ENCODE data around the gene TMEM190. TPM values are rescaled to one million over a fixed set of nuclear protein-coding genes. Genes with fewer than 3 reads are reported as not detected.

TMEM190 gene
- total and polyA plus RNA-seq, 3 donors from 2014 or later, result 12.9 to 35.4 (median 19.2) TPM

DNA sequence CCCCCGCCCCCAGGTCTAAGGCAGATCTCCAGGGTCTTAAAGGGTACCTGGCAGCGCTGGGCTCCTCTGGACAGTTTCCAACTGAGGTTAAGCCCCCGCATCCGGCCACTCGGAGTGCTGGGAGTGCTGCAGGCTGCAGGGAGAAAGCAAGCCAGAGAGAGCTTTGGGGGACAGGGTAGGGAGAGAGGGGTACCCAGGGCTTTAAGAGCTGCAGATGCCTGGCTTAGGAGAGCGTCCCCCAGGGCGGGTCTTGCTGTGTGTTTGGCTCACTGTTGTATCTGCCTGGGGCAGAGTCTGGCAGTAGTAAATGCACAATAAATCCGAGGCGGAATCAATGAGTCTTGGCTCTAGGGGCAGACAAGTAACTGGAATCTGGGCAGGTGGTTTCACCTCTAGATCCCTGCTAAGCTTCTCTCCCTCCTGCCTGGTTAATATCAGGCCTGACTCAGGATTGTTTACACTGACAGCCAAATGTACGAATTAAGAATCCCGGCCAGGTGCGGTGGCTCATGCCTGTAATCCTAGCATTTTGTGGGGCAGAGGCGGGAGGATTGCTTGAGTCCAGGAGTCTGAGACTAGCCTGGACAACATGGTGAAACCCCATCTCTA is 21.3 kb upstream of the TMEM190 start:
- 18 to 30% methylated on average over 5 to 13 of the region's 13 CpGs for WGBS, 2 donors
- H3K4me3 ChIP-seq, result no peak overlapping the region
- no peaks in the 10 kb centered on the region for H3K27me3 ChIP-seq
- H3K36me3 ChIP-seq (ENCODE audit: low read depth, missing control alignments), result no peaks in the 10 kb centered on the region
- intact Hi-C loops (cut with DNase I; ENCODE audit: low total_unique reads), result no loop called here
- H3K4me1 ChIP-seq, result peaks cover 8% of the 10 kb centered on the region
- TF ChIP-seq POLR2A (IDR thresholded peaks at IDR 0.05), result no peak
- TF ChIP-seq, protein P1, sequence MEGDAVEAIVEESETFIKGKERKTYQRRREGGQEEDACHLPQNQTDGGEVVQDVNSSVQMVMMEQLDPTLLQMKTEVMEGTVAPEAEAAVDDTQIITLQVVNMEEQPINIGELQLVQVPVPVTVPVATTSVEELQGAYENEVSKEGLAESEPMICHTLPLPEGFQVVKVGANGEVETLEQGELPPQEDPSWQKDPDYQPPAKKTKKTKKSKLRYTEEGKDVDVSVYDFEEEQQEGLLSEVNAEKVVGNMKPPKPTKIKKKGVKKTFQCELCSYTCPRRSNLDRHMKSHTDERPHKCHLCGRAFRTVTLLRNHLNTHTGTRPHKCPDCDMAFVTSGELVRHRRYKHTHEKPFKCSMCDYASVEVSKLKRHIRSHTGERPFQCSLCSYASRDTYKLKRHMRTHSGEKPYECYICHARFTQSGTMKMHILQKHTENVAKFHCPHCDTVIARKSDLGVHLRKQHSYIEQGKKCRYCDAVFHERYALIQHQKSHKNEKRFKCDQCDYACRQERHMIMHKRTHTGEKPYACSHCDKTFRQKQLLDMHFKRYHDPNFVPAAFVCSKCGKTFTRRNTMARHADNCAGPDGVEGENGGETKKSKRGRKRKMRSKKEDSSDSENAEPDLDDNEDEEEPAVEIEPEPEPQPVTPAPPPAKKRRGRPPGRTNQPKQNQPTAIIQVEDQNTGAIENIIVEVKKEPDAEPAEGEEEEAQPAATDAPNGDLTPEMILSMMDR (IDR thresholded peaks at IDR 0.05), result no peak
- no peaks in the 10 kb centered on the region for H3K9me3 ChIP-seq
- H3K27ac ChIP-seq, result no peak overlapping the region
- no peak for DNase-seq

DNA sequence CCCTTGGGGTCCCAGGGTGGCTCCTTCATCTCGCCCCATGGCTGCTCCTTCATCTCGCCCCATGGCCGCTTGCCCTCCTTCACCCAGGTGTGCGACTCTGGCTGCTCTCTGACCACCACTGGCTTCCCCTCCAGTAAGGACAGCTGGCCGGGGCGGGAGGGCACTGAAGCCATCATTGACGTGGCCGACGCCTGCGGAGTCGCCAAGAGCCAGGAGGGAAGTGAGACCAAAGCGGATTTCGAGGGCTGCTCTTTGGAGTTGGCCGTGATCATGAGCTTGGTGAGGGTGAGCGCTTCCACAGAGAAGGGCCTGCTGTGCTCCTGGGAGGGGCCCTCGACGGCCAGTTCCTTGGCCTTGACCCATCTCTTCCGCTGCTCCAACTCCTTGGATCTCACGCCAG is 18.1 kb upstream of the TMEM190 start:
- Histone ChIP-seq H3K4me1 (peaks cover 8% of the 10 kb centered on the region), H3K36me3 (ENCODE audit: low read depth, missing control alignments) (no peaks in the 10 kb centered on the region), H3K9me3 (no peaks in the 10 kb centered on the region), H3K27ac (no peak overlapping the region), H3K27me3 (no peaks in the 10 kb centered on the region), H3K4me3 (no peak overlapping the region)
- 51 to 85% methylated on average over 3 to 19 of the region's 19 CpGs for WGBS, 2 donors
- no peak for TF ChIP-seq POLR2A (IDR thresholded peaks at IDR 0.05)
- TF ChIP-seq, protein P1 (IDR thresholded peaks at IDR 0.05), result no peak
- intact Hi-C loops (cut with DNase I; ENCODE audit: low total_unique reads), result no loop called here
- DNase-seq, result no peak

DNA sequence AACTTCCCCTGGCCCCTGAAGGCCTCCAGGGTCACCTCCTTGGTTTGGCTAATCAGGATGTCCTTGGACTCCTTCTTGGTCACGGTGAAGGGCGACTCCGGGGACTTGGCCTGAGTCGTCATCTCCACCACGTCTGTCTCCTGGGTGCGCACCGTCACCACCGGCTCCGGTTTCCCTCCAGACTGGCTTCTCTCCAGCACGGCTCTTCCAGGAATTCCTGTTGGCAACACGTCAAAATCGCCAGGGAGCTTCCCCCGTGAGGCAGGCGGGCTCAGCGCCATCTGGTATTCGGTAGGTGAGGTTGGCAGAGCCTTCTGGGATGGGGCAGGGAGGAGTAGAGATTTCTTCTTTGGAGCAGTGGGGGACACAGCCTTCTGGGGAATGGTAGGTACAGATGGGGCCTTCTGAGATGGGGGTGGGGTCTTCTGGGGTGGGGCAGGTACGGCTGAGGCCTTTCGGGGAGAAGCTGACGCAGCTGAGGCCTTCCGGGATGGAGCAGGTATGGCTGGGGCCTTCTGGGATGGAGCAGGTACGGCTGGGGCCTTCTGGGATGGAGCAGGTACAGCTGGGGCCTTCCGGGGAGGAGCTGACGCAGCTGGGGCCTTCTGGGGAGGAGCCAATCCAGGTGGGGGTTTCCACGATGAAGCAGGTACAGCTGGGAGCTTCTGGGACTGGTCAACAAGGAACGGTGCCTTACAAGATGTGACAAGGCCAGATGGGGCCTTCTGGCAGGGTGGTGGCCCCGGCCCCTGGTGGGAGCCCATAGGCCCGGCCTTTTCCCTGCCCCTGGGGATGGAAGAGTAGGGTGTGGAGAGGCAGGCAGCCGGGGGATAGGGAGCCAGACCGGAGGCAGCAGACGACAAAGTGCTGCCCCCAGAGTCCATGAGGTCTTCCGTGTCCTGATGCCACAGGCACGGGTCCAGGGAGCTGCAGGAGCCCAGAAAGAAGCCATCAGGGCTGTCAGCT is 17.4 kb upstream of the TMEM190 start:
- Histone ChIP-seq H3K27me3 (no peaks in the 10 kb centered on the region), H3K27ac (no peak overlapping the region), H3K4me1 (peaks cover 1% of the 10 kb centered on the region), H3K4me3 (no peak overlapping the region), H3K36me3 (ENCODE audit: low read depth, missing control alignments) (no peaks in the 10 kb centered on the region), H3K9me3 (no peaks in the 10 kb centered on the region)
- DNase-seq, result no peak
- TF ChIP-seq, protein P1 (IDR thresholded peaks at IDR 0.05), result no peak
- no peak for TF ChIP-seq POLR2A (IDR thresholded peaks at IDR 0.05)
- 76 to 79% methylated on average over 29 to 32 of the region's 32 CpGs for WGBS, 2 donors
- intact Hi-C loops (cut with DNase I; ENCODE audit: low total_unique reads), result no loop called here

DNA sequence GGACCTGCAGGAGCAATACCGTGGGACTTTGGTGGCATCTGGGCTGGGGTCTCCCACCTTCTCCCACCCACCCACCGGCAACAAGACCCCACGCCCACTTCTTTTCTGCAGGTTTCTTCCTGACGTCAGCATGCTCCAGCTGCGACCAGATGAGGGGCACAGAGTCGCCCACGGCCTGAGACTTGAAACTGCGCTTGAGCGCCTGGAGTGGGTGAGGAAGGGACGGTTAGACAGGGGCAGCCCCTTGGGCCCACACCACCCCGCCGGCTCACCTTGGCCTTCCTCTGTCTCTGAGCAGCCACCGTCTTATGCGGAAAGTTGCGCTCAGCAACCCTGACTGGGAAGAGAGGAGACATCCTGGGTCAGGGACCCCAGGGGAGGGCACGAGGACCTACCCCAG is 15.7 kb upstream of the TMEM190 start:
- intact Hi-C loops (cut with DNase I; ENCODE audit: low total_unique reads), result no loop called here
- TF ChIP-seq, protein P1 (IDR thresholded peaks at IDR 0.05), result no peak
- TF ChIP-seq POLR2A (IDR thresholded peaks at IDR 0.05), result no peak
- Histone ChIP-seq H3K36me3 (ENCODE audit: low read depth, missing control alignments) (no peaks in the 10 kb centered on the region), H3K4me1 (no peaks in the 10 kb centered on the region), H3K4me3 (no peak overlapping the region), H3K9me3 (no peaks in the 10 kb centered on the region), H3K27ac (no peak overlapping the region), H3K27me3 (no peaks in the 10 kb centered on the region)
- 84 to 94% methylated on average over 8 to 16 of the region's 16 CpGs for WGBS, 2 donors
- DNase-seq, result no peak
